MV-4-11 (cell line): ENCODE measurements around the gene PHF12.
"Not testable (repeated sequence)": the region's sequence is repeated elsewhere in the genome, so short reads cannot be mapped to it uniquely, and the experiment has no call there.

Experiments used
- DNase-seq: peaks from one replicate; lab custom pipeline; 2025; lab: John Stamatoyannopoulos, UW

Gene PHF12

GRCh38 chr17:28929787-28930186 is 21.5 kb downstream of the PHF12 start:
- DNase-seq: no peak

- DNase-seq: peak; percentile 92
Observed at GRCh38 chr17:28928061-28928460, 23.3 kb downstream of the PHF12 start.

- no peak for DNase-seq
Observed at GRCh38 chr17:28926786-28927185, 24.5 kb downstream of the PHF12 start.

- no peak for DNase-seq
Observed at GRCh38 chr17:28926366-28926765, 25.0 kb downstream of the PHF12 start.

GRCh38 chr17:28925912-28926365 is 25.4 kb downstream of the PHF12 start:
- DNase-seq: peak; percentile 91

GRCh38 chr17:28920201-28920600 is 31.1 kb downstream of the PHF12 start:
- DNase-seq: no peak

GRCh38 chr17:28918295-28918694 is 33.0 kb downstream of the PHF12 start:
- DNase-seq: peak; percentile 25

- no peak for DNase-seq
Observed at GRCh38 chr17:28917465-28917864, 33.9 kb downstream of the PHF12 start.

- DNase-seq: no peak
Observed at GRCh38 chr17:28917029-28917428, 34.3 kb downstream of the PHF12 start.

- peak; percentile 27 for DNase-seq
Observed at GRCh38 chr17:28916302-28916934, 34.9 kb downstream of the PHF12 start.

- no peak for DNase-seq
Observed at GRCh38 chr17:28912938-28913333, 38.4 kb downstream of the PHF12 start.

GRCh38 chr17:28912281-28912937 is 38.9 kb downstream of the PHF12 start:
- DNase-seq: no peak

- no peak for DNase-seq
Observed at GRCh38 chr17:28911411-28912045, 39.8 kb downstream of the PHF12 start.

- no peak for DNase-seq
Observed at GRCh38 chr17:28910534-28910933, 40.8 kb downstream of the PHF12 start.

- DNase-seq: no peak
Observed at GRCh38 chr17:28908640-28909167, 42.6 kb downstream of the PHF12 start.

GRCh38 chr17:28907709-28908475 is 43.4 kb downstream of the PHF12 start:
- no peak for DNase-seq

- DNase-seq: no peak
Observed at GRCh38 chr17:28906706-28907438, 44.4 kb downstream of the PHF12 start.

- DNase-seq: no peak
Observed at GRCh38 chr17:28906276-28906675, 45.0 kb downstream of the PHF12 start.

GRCh38 chr17:28904800-28905199 is 46.5 kb downstream of the PHF12 start:
- no peak for DNase-seq

GRCh38 chr17:28903546-28903841 is 47.8 kb downstream of the PHF12 start:
- DNase-seq: not testable (repeated sequence)

GRCh38 chr17:28902819-28903545 is 48.3 kb downstream of the PHF12 start, which contains the start of gene DHRS13:
DHRS13 (minus strand) TSS chr17:28903079; CDS start chr17:28902944, 135 bp downstream.
- peak; percentile 80 for DNase-seq
